Measurements from ENCODE around the gene SEC11A.
"Not testable (repeated sequence)": the region's sequence is repeated elsewhere in the genome, so short reads cannot be mapped to it uniquely, and the experiment has no call there.

The SEC11A gene

DNA sequence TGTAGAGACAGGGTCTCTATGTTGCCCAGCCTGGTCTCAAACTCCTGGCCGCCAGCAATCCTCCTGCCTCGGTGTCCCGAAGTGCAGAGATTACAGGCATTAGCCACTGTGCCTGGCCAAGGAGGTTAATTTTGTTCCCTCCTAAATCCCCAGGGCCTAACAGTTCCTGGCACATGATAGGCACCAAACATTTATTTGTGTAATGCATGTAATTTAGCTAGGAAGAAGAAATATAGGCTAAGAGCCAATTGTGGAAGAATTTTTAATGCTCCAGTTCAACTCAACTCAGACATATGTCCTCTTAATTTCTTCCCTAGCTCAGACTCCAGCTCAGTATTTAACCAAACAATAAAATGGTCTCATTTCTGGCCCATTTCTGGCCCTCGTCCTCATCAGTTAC lies 24.8 kb upstream of the SEC11A start:
- Histone ChIP-seq H3K36me3 (ENCODE audit: control insufficient read depth in 2 of 2, insufficient read depth in 2 of 2, low read length in 2 of 2) (no peaks in the 10 kb centered on the region), H3K9ac (ENCODE audit: low read depth in 1 of 2, low read length in 2 of 2) (peak overlapping the region; percentile 10 to 23), H3K27me3 (ENCODE audit: control insufficient read depth in 2 of 2, insufficient read depth in 2 of 2, low read length in 2 of 2) (no peaks in the 10 kb centered on the region), H3K27ac (ENCODE audit: low read depth in 2 of 2, low read length in 2 of 2) (peak overlapping the region; percentile 66 to 74), H3K4me3 (ENCODE audit: low read length in 2 of 2) (no peak overlapping the region), H3K4me1 (ENCODE audit: control insufficient read depth in 2 of 2, insufficient read depth in 2 of 2, low read length in 2 of 2) (peaks cover 4 to 7% of the 10 kb centered on the region in 2 donors), H3K9me3 (ENCODE audit: control insufficient read depth in 2 of 2, low read length in 2 of 2) (no peaks in the 10 kb centered on the region)

DNA sequence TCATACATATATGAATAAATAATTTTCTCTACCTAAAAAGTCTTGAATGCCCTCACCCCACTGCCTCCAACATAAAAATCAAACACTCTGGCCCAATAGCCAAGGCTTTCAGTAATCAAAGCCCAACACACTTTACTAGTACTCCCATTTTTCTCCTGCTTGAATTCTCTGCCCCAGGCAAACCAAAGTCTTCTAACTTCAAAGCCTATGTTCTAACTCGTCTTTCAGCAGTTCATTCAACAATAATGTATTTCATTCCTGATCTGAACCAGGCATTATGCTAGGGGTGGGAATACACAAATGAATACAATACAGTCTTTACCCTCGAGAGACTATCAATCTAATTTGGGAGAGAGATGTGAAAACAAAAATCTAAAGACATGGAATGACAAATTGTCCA lies 21.1 kb upstream of the SEC11A start:
- Histone ChIP-seq H3K4me1 (ENCODE audit: control insufficient read depth in 2 of 2, insufficient read depth in 2 of 2, low read length in 2 of 2) (peaks cover 19 to 27% of the 10 kb centered on the region in 2 donors), H3K27ac (ENCODE audit: low read depth in 2 of 2, low read length in 2 of 2) (no peak overlapping the region), H3K9me3 (ENCODE audit: control insufficient read depth in 2 of 2, low read length in 2 of 2) (no peaks in the 10 kb centered on the region), H3K27me3 (ENCODE audit: control insufficient read depth in 2 of 2, insufficient read depth in 2 of 2, low read length in 2 of 2) (no peaks in the 10 kb centered on the region), H3K36me3 (ENCODE audit: control insufficient read depth in 2 of 2, insufficient read depth in 2 of 2, low read length in 2 of 2) (no peaks in the 10 kb centered on the region), H3K4me3 (ENCODE audit: low read length in 2 of 2) (no peak overlapping the region), H3K9ac (ENCODE audit: low read depth in 1 of 2, low read length in 2 of 2) (no peak overlapping the region)

- Histone ChIP-seq H3K27me3 (ENCODE audit: control insufficient read depth in 2 of 2, insufficient read depth in 2 of 2, low read length in 2 of 2) (no peaks in the 10 kb centered on the region), H3K9me3 (ENCODE audit: control insufficient read depth in 2 of 2, low read length in 2 of 2) (no peaks in the 10 kb centered on the region), H3K27ac (ENCODE audit: low read depth in 2 of 2, low read length in 2 of 2) (peak overlapping the region in 1 of 2 donors; percentile 93), H3K36me3 (ENCODE audit: control insufficient read depth in 2 of 2, insufficient read depth in 2 of 2, low read length in 2 of 2) (no peaks in the 10 kb centered on the region), H3K9ac (ENCODE audit: low read depth in 1 of 2, low read length in 2 of 2) (no peak overlapping the region), H3K4me3 (ENCODE audit: low read length in 2 of 2) (no peak overlapping the region), H3K4me1 (ENCODE audit: control insufficient read depth in 2 of 2, insufficient read depth in 2 of 2, low read length in 2 of 2) (peaks cover 19 to 27% of the 10 kb centered on the region in 2 donors)
These were observed 20.4 kb upstream of the SEC11A start for GRCh38 chr15:84736375-84736774.

DNA sequence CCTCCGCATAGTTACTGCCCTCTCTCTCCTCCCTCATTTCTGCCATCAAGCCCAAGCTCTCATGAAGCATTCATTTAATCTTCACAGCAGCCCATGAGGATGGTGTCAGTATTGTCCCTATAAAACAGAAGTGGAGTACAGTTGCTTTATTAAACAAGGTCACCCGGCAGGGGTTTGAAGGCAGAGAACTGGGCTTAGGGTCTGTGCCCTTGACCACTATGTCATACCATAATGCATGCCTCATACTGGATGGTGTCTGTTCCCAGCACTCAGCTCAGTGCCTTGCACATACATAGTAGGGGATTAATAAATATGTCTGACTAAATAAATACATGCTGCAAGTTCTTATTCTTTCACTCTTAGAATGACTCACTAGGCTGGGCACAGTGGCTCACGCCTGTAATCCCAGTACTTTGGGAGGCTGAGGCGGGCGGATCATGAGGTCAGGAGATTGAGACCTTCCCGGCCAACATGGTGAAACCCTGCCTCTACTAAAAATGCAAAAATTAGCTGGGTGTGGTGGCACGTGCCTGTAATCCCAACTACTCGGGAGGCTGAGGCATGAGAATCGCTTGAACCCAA lies 19.6 kb upstream of the SEC11A start:
- H3K36me3 ChIP-seq (ENCODE audit: control insufficient read depth in 2 of 2, insufficient read depth in 2 of 2, low read length in 2 of 2); H3K27me3 ChIP-seq (ENCODE audit: control insufficient read depth in 2 of 2, insufficient read depth in 2 of 2, low read length in 2 of 2); H3K9me3 ChIP-seq (ENCODE audit: control insufficient read depth in 2 of 2, low read length in 2 of 2): not testable (repeated sequence)
- peak overlapping the region; percentile 60 to 72 for H3K4me3 ChIP-seq (ENCODE audit: low read length in 2 of 2)
- peaks cover 18 to 23% of the 10 kb centered on the region in 2 donors for H3K4me1 ChIP-seq (ENCODE audit: control insufficient read depth in 2 of 2, insufficient read depth in 2 of 2, low read length in 2 of 2)
- H3K9ac ChIP-seq (ENCODE audit: low read depth in 1 of 2, low read length in 2 of 2) = peak overlapping the region; percentile 63 to 72
- H3K27ac ChIP-seq (ENCODE audit: low read depth in 2 of 2, low read length in 2 of 2) = peak overlapping the region; percentile 87 to 93

- Histone ChIP-seq H3K9me3 (ENCODE audit: control insufficient read depth in 2 of 2, low read length in 2 of 2) (no peaks in the 10 kb centered on the region), H3K36me3 (ENCODE audit: control insufficient read depth in 2 of 2, insufficient read depth in 2 of 2, low read length in 2 of 2) (no peaks in the 10 kb centered on the region), H3K4me1 (ENCODE audit: control insufficient read depth in 2 of 2, insufficient read depth in 2 of 2, low read length in 2 of 2) (peaks cover 15 to 20% of the 10 kb centered on the region in 2 donors), H3K27me3 (ENCODE audit: control insufficient read depth in 2 of 2, insufficient read depth in 2 of 2, low read length in 2 of 2) (no peaks in the 10 kb centered on the region), H3K4me3 (ENCODE audit: low read length in 2 of 2) (peak overlapping the region; percentile 60 to 72), H3K27ac (ENCODE audit: low read depth in 2 of 2, low read length in 2 of 2) (peak overlapping the region; percentile 87 to 93), H3K9ac (ENCODE audit: low read depth in 1 of 2, low read length in 2 of 2) (peak overlapping the region; percentile 63 to 72)
These were observed 19.0 kb upstream of the SEC11A start for GRCh38 chr15:84734794-84735479.

GRCh38 chr15:84731774-84732173 lies 15.8 kb upstream of the SEC11A start:
- no peaks in the 10 kb centered on the region for H3K36me3 ChIP-seq (ENCODE audit: control insufficient read depth in 2 of 2, insufficient read depth in 2 of 2, low read length in 2 of 2)
- H3K27ac ChIP-seq (ENCODE audit: low read depth in 2 of 2, low read length in 2 of 2) = no peak overlapping the region
- peaks cover 15 to 20% of the 10 kb centered on the region in 2 donors for H3K4me1 ChIP-seq (ENCODE audit: control insufficient read depth in 2 of 2, insufficient read depth in 2 of 2, low read length in 2 of 2)
- H3K4me3 ChIP-seq (ENCODE audit: low read length in 2 of 2) = no peak overlapping the region
- no peaks in the 10 kb centered on the region for H3K27me3 ChIP-seq (ENCODE audit: control insufficient read depth in 2 of 2, insufficient read depth in 2 of 2, low read length in 2 of 2)
- H3K9ac ChIP-seq (ENCODE audit: low read depth in 1 of 2, low read length in 2 of 2) = no peak overlapping the region
- H3K9me3 ChIP-seq (ENCODE audit: control insufficient read depth in 2 of 2, low read length in 2 of 2) = no peaks in the 10 kb centered on the region

GRCh38 chr15:84727429-84727828 lies 11.5 kb upstream of the SEC11A start:
- Histone ChIP-seq H3K4me1 (ENCODE audit: control insufficient read depth in 2 of 2, insufficient read depth in 2 of 2, low read length in 2 of 2) (peaks cover 0 to 5% of the 10 kb centered on the region in 2 donors), H3K36me3 (ENCODE audit: control insufficient read depth in 2 of 2, insufficient read depth in 2 of 2, low read length in 2 of 2) (no peaks in the 10 kb centered on the region), H3K4me3 (ENCODE audit: low read length in 2 of 2) (no peak overlapping the region), H3K9me3 (ENCODE audit: control insufficient read depth in 2 of 2, low read length in 2 of 2) (no peaks in the 10 kb centered on the region), H3K27ac (ENCODE audit: low read depth in 2 of 2, low read length in 2 of 2) (no peak overlapping the region), H3K9ac (ENCODE audit: low read depth in 1 of 2, low read length in 2 of 2) (no peak overlapping the region), H3K27me3 (ENCODE audit: control insufficient read depth in 2 of 2, insufficient read depth in 2 of 2, low read length in 2 of 2) (no peaks in the 10 kb centered on the region)

DNA sequence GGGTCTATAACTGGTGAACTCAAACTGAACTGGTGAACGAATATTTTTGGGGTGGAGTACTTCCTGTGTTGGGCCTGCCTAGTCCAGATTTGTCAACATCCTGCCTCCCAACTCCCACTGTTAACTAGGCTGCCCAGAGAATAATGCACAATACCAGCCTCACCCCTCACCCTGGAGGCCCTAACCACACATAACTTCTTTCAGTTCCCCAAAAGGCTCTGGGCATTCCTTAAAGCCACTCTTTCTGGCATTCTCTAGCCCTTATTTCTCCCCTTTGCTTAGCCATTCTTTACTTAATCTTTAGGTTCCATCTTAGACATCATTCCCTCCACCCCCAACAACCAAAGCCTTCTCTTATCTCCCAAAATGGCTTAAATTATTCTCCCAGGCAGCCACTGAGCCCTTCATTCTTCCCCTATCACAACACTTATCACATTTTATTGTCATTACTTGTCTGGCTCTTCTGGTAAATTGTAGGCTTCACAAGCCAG lies 9.1 kb upstream of the SEC11A start:
- H3K27me3 ChIP-seq (ENCODE audit: control insufficient read depth in 2 of 2, insufficient read depth in 2 of 2, low read length in 2 of 2) = no peaks in the 10 kb centered on the region
- no peak overlapping the region for H3K9ac ChIP-seq (ENCODE audit: low read depth in 1 of 2, low read length in 2 of 2)
- H3K27ac ChIP-seq (ENCODE audit: low read depth in 2 of 2, low read length in 2 of 2) = no peak overlapping the region
- no peaks in the 10 kb centered on the region for H3K36me3 ChIP-seq (ENCODE audit: control insufficient read depth in 2 of 2, insufficient read depth in 2 of 2, low read length in 2 of 2)
- no peaks in the 10 kb centered on the region for H3K9me3 ChIP-seq (ENCODE audit: control insufficient read depth in 2 of 2, low read length in 2 of 2)
- no peak overlapping the region for H3K4me3 ChIP-seq (ENCODE audit: low read length in 2 of 2)
- peaks cover 0 to 5% of the 10 kb centered on the region in 2 donors for H3K4me1 ChIP-seq (ENCODE audit: control insufficient read depth in 2 of 2, insufficient read depth in 2 of 2, low read length in 2 of 2)

- no peaks in the 10 kb centered on the region for H3K36me3 ChIP-seq (ENCODE audit: control insufficient read depth in 2 of 2, insufficient read depth in 2 of 2, low read length in 2 of 2)
- H3K9me3 ChIP-seq (ENCODE audit: control insufficient read depth in 2 of 2, low read length in 2 of 2) = no peaks in the 10 kb centered on the region
- H3K27me3 ChIP-seq (ENCODE audit: control insufficient read depth in 2 of 2, insufficient read depth in 2 of 2, low read length in 2 of 2) = no peaks in the 10 kb centered on the region
- H3K4me3 ChIP-seq (ENCODE audit: low read length in 2 of 2) = no peak overlapping the region
- H3K4me1 ChIP-seq (ENCODE audit: control insufficient read depth in 2 of 2, insufficient read depth in 2 of 2, low read length in 2 of 2) = peaks cover 0 to 5% of the 10 kb centered on the region in 2 donors
- no peak overlapping the region for H3K9ac ChIP-seq (ENCODE audit: low read depth in 1 of 2, low read length in 2 of 2)
- no peak overlapping the region for H3K27ac ChIP-seq (ENCODE audit: low read depth in 2 of 2, low read length in 2 of 2)
These were observed 6.7 kb upstream of the SEC11A start for GRCh38 chr15:84722628-84723027.

DNA sequence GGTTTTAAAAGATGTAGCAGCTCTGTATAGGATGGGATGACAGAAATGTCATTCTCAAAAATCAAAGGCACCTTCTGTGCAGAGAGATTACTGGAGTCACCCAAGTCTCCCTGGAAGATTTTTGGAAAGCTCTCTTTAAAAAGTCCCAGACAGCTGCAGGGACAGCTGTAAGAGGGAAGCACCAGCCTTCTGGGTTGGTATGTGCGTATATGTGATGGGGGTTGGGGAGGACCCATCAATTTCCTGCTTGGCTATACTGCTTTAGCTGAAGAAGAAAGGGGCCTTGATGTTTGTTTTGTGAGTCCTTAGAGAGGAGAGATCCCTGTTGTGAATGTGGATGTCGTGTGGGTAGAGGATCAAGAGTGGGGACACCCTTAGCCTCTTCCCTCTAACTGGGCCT lies 5.4 kb upstream of the SEC11A start:
- Histone ChIP-seq H3K4me1 (ENCODE audit: control insufficient read depth in 2 of 2, insufficient read depth in 2 of 2, low read length in 2 of 2) (peaks cover 0 to 12% of the 10 kb centered on the region in 2 donors), H3K27ac (ENCODE audit: low read depth in 2 of 2, low read length in 2 of 2) (no peak overlapping the region), H3K27me3 (ENCODE audit: control insufficient read depth in 2 of 2, insufficient read depth in 2 of 2, low read length in 2 of 2) (no peaks in the 10 kb centered on the region)

More for the DNA sequence above, 5.4 kb upstream of the SEC11A start:
- Histone ChIP-seq H3K9ac (ENCODE audit: low read depth in 1 of 2, low read length in 2 of 2) (no peak overlapping the region), H3K9me3 (ENCODE audit: control insufficient read depth in 2 of 2, low read length in 2 of 2) (no peaks in the 10 kb centered on the region), H3K36me3 (ENCODE audit: control insufficient read depth in 2 of 2, insufficient read depth in 2 of 2, low read length in 2 of 2) (no peaks in the 10 kb centered on the region), H3K4me3 (ENCODE audit: low read length in 2 of 2) (no peak overlapping the region)

Data from mucosa of rectum (tissue), 2 donors.